K562 (cell line): ENCODE data around the gene CDK14. TPM values are rescaled to one million over a fixed set of nuclear protein-coding genes. Genes with fewer than 3 reads are reported as not detected.

Source experiments
- ATAC-seq: fragments of 200-7000 bp; cut with Tn5 transposase; 3 replicates; pipeline ENCODE4 v1.9.1; 2020; ENCODE audit warnings: moderate library complexity
- BruUV-seq: library from RNA; stranded (reverse); fragments of 400-500 nt; replicated peaks from 2 replicates; lab custom pipeline; 2021; lab: Mats Ljungman, UMichigan
- CTCF ChIA-PET: fragments of 300-600 bp; formaldehyde crosslinking; extraction: SDS; loops from one replicate; lab custom pipeline; 2021; ENCODE audit warnings: low intra/inter-chr PET ratio; lab: Yijun Ruan, JAX
- POLR2A ChIA-PET: fragments of 300-600, 350-650 bp; sonication (Branson Sonifier 250); formaldehyde crosslinking; extraction: SDS; loops from one replicate; lab custom pipeline; 2021; ENCODE audit warnings: antibody characterized with exemption, inconsistent platforms; lab: Yijun Ruan, JAX
- DNase-seq, 4 experiments: peaks; one replicate each; pipeline versions ENCODE4 v3.0.0 to v3.0.0-alpha.2; 2011 to 2018; ENCODE audit warnings: low spot score in 3 of 4, mixed read lengths in 3 of 4; ENCODE audit errors: extremely low read depth in 1 of 4
- FAIRE-seq: peaks from 2 replicates; lab custom pipeline; 2011; peaks lifted over from hg19 to GRCh38; lab: Jason Lieb, UNC
- H2AFZ ChIP-seq: 2 replicates; pipeline ENCODE4 v1.6.0; 2011; ENCODE audit warnings: low read depth, low read length, control low read depth, inconsistent platforms
- H3K27ac ChIP-seq: fragments of 200-600 bp; 3 replicates; pipeline ENCODE4 v1.8.0; 2011; ENCODE audit warnings: low read depth, mild to moderate bottlenecking, control low read depth, inconsistent platforms, low read length, moderate library complexity, mixed read lengths; ENCODE audit errors: extremely low read depth
- H3K27me3 ChIP-seq, 2 experiments: fragments of 300-600 bp in 1 of 2; 2 replicates in 1 of 2; 3 replicates in 1 of 2; pipeline versions ENCODE4 v1.6.0 to v1.8.0; 2011; ENCODE audit warnings: inconsistent platforms in 2 of 2, low read length in 2 of 2, mild to moderate bottlenecking in 1 of 2, mixed read lengths in 1 of 2, moderate library complexity in 1 of 2; ENCODE audit not compliant: control insufficient read depth in 2 of 2, insufficient read depth in 2 of 2
- H3K36me3 ChIP-seq: fragments of 300-600 bp; 3 replicates; pipeline ENCODE4 v1.8.0; 2011; ENCODE audit warnings: mild to moderate bottlenecking, low read length, inconsistent platforms; ENCODE audit not compliant: control insufficient read depth, insufficient read depth
- H3K4me1 ChIP-seq, 2 experiments: fragments of 200-600 bp in 1 of 2; replicated peaks in 1 of 2; 2 replicates in 1 of 2; 3 replicates in 1 of 2; pipeline versions ENCODE4 v1.5.1 to v1.8.0; 2011; ENCODE audit warnings: inconsistent platforms in 2 of 2, low read length in 2 of 2, mild to moderate bottlenecking in 1 of 2, mixed read lengths in 1 of 2, moderate library complexity in 1 of 2; ENCODE audit not compliant: control insufficient read depth in 2 of 2, insufficient read depth in 2 of 2
- H3K4me2 ChIP-seq: 2 replicates; pipeline ENCODE4 v1.6.1; 2011; ENCODE audit warnings: low read length, control low read depth, inconsistent platforms, mixed read lengths; ENCODE audit not compliant: insufficient read depth
- H3K4me3 ChIP-seq: fragments of 200-600 bp; sonication (generic), shearing (Covaris generic); 2 replicates; pipeline ENCODE4 v1.5.1; 2016; ENCODE audit warnings: control low read depth, inconsistent platforms
- H3K79me2 ChIP-seq: fragments of 200-600 bp; 3 replicates; pipeline ENCODE4 v1.8.0; 2011; ENCODE audit warnings: low read length, inconsistent platforms; ENCODE audit not compliant: control insufficient read depth, insufficient read depth
- H3K9ac ChIP-seq, 2 experiments: 2 replicates each; pipeline versions ENCODE4 v1.6.0 to v1.6.1; 2011; ENCODE audit warnings: low read depth in 2 of 2, low read length in 2 of 2, control low read depth in 1 of 2, inconsistent platforms in 1 of 2, mild to moderate bottlenecking in 1 of 2, mixed read lengths in 1 of 2; ENCODE audit not compliant: insufficient read depth in 1 of 2
- H3K9me1 ChIP-seq: one replicate; pipeline ENCODE4 v1.6.0; 2011; ENCODE audit warnings: inconsistent platforms, mild to moderate bottlenecking, low read length, moderate library complexity; ENCODE audit not compliant: control insufficient read depth, insufficient read depth
- H3K9me3 ChIP-seq: replicated peaks from 2 replicates; pipeline ENCODE4 v1.5.1; 2011; ENCODE audit warnings: low read depth, low read length, inconsistent platforms; ENCODE audit not compliant: control insufficient read depth, insufficient read depth
- H4K20me1 ChIP-seq: replicated peaks from 2 replicates; pipeline ENCODE4 v1.6.1; 2011; ENCODE audit warnings: low read length, inconsistent platforms, mixed read lengths; ENCODE audit not compliant: control insufficient read depth, insufficient read depth
- DLX4 ChIP-seq: fragments of 250-450 bp; sonication (Bioruptor Pico); IDR thresholded peaks from 2 replicates; pipeline ENCODE4 v1.6.1; 2021; ENCODE audit warnings: mild to moderate bottlenecking
- FOXJ2 ChIP-seq: fragments of 200-800 bp; sonication (Bioruptor generic); IDR thresholded peaks from 2 replicates; pipeline ENCODE4 v1.6.1; 2016; ENCODE audit warnings: missing genetic modification characterization, missing compliant biosample characterization
- GABPB2 ChIP-seq: fragments of 250-450 bp; sonication (Bioruptor Pico); conservative IDR thresholded peaks from 2 replicates; pipeline ENCODE4 v1.5.1; 2021; ENCODE audit warnings: mild to moderate bottlenecking
- HCFC1 ChIP-seq: IDR thresholded peaks from 2 replicates; pipeline ENCODE4 v1.6.1; 2012; ENCODE audit warnings: low read depth, low read length, improper control_type of control experiment
- MTA1 ChIP-seq: fragments of 450-650 bp; IDR thresholded peaks from 2 replicates; pipeline ENCODE4 v1.6.1; 2017; ENCODE audit warnings: borderline replicate concordance
- RBBP5 ChIP-seq: fragments of 200-600 bp; sonication (generic); IDR thresholded peaks from 2 replicates; pipeline ENCODE4 v1.6.1; 2012; ENCODE audit warnings: borderline replicate concordance, mild to moderate bottlenecking, low read length, control low read depth, inconsistent platforms; ENCODE audit not compliant: insufficient read depth, poor library complexity, severe bottlenecking
- RCOR1 ChIP-seq, 2 experiments: IDR thresholded peaks; 2 replicates each; pipeline ENCODE4 v1.6.1; 2012; ENCODE audit warnings: low read depth in 2 of 2, low read length in 2 of 2, borderline replicate concordance in 1 of 2, improper control_type of control experiment in 1 of 2
- STAT5B ChIP-seq: fragments of 250-450 bp; sonication (Bioruptor Pico); IDR thresholded peaks from 2 replicates; pipeline ENCODE4 v1.8.0; 2021; ENCODE audit warnings: mild to moderate bottlenecking, inconsistent platforms
- TFAM ChIP-seq: fragments of 250-450 bp; sonication (Bioruptor Pico); conservative IDR thresholded peaks from 2 replicates; pipeline ENCODE4 v1.5.0; 2021; ENCODE audit warnings: mild to moderate bottlenecking, moderate library complexity
- XRCC5 ChIP-seq: fragments of 200-400 bp; formaldehyde crosslinking; IDR thresholded peaks from 2 replicates; pipeline ENCODE4 v1.6.1; 2017; ENCODE audit warnings: low read depth, mild to moderate bottlenecking, low read length
- ZBTB5 ChIP-seq: fragments of 450-650 bp; IDR thresholded peaks from 2 replicates; pipeline ENCODE4 v1.6.1; 2017; ENCODE audit warnings: antibody characterized with exemption
- WGBS: fragments of 100-300 bp; shearing (Covaris generic); methylation state at CpG from one replicate; pipeline ENCODE4 v1.1.6; 2016; ENCODE audit warnings: low coverage, mixed read lengths; ENCODE audit not compliant: insufficient coverage; ENCODE audit errors: missing lambda C conversion rate; 5-methylcytosine and 5-hydroxymethylcytosine counted together
- in situ Hi-C: fragments of 300-500 bp; cut with MboI; formaldehyde crosslinking; loops from 4 replicates; pipeline ENCODE4 v1.15.0; 2018; ENCODE audit warnings: inconsistent platforms, mixed read lengths
- intact Hi-C: fragments of 100-400 bp; cut with micrococcal nuclease; formaldehyde crosslinking; loops from 2 replicates; pipeline ENCODE4 v1.14.2; 2022
- polyA plus RNA-seq, 8 experiments: library from polyadenylated mRNA; depleted of rRNA in 4 of 8; stranded (reverse) in 5 of 8; unstranded in 3 of 8; fragments of >200 nt; fragmentation: Nextera tagmentation in 2 of 8; fragmentation: Illumina TruSeq in 1 of 8; extraction: Ambion mirVana in 2 of 8; extraction: Trizol in 1 of 8; gene quantifications; 2 replicates each; pipeline versions ENCODE4 v1.2.1 to v1.2.3, GENCODE V29; 2011 to 2014; ENCODE audit warnings: inconsistent platforms in 1 of 8, missing spikeins in 1 of 8
- total RNA-seq, 7 experiments: library from RNA; depleted of rRNA in 6 of 7; stranded (reverse); fragments of >200 nt in 6 of 7; fragmentation: Illumina TruSeq in 2 of 7; extraction: Trizol in 2 of 7; gene quantifications; 2 replicates each; pipeline versions ENCODE4 v1.2.1 to v1.2.3, GENCODE V29; 2011 to 2021; ENCODE audit warnings: low replicate concordance in 1 of 7

The CDK14 gene
- total and polyA plus RNA-seq, 9 of the 15 experiments (the other 6 are each of a cell fraction or from before 2014, with no cell fraction given), result 0.03 to 0.91 (median 0.16) TPM

DNA sequence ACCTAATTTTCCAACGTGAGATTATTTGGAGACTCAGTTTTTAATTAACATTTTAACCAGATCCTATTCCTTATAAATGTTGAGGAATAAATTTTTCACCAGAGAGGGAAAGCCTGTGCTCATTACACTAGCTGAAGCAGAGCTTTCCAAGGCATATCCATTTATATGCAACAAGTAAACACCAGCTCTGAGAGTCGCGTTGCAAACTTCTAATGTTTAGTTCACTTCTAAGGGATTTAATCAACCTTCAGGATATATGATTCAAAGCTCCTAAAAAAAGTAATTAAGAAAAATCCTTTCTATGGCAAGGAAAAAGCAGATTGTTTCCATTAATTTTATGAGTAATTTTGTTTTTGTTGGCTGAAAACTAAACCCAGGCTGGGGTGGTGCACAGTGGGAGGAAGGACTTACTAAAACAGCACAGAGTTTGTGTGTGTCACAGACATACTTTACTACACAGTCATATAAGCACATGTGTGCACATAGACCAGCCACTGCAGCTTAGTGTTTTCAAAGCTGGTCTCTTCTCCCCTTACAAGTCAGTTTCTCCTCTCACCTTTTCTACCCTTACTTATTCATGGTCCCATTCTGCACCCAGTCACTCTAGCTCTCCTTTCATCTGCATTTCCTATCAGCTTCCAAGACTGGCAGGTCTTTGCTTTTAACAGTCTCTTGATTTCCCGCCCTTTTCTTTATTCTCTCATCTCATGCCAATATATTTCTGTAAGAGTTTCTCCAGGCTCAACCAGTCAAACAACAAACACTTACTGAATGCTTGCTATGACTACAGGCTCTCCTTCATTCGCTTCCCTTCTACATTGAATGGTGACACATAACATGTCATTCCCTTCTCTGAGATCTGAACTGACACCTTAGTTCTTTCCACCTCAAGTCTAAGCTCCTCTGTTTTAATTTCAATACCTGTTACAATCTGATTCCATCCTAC lies 587.0 kb downstream of the CDK14 start:
- no peak overlapping the region for H3K9ac ChIP-seq
- H3K27me3 ChIP-seq, result peaks cover 0 to 4% of the 10 kb centered on the region in 2 experiments; a peak in 2 of 5 replicates
- 0% methylated on average over 5 of the region's 5 CpGs for WGBS
- H3K9me3 ChIP-seq, result no peaks in the 10 kb centered on the region
- no peak overlapping the region for H2AFZ ChIP-seq
- ChIA-PET POLR2A (interaction anchor here (0.6 kb wide), 2 partner anchors 45 to 71 kb away, joined by 3 read pairs; no protein-coding TSS in a partner anchor), CTCF (interaction anchor here (0.6 kb wide), 1 partner anchor 13 kb away, joined by 4 read pairs; no protein-coding TSS in a partner anchor)
- no peaks in the 10 kb centered on the region for H3K4me1 ChIP-seq
- no peaks in the 10 kb centered on the region for H3K79me2 ChIP-seq
- DNase-seq (no peak), FAIRE-seq (no peak), ATAC-seq (no peak)
- no peak for TF ChIP-seq STAT5B (CRISPR knock-in tag)
- no peak for TF ChIP-seq TFAM (CRISPR knock-in tag)
- no peak for TF ChIP-seq FOXJ2
- no peak for TF ChIP-seq ZBTB5
- TF ChIP-seq XRCC5, result no peak
- TF ChIP-seq HCFC1, result no peak
- no peak for TF ChIP-seq GABPB2
- TF ChIP-seq MTA1, result no peak
- TF ChIP-seq RCOR1 (IDR thresholded peaks at IDR 0.05; ENCODE audit: borderline replicate concordance in 1 of 2, low read depth in 2 of 2, low read length in 2 of 2), result no peak
- TF ChIP-seq RBBP5, result no peak
- TF ChIP-seq DLX4 (CRISPR knock-in tag), result no peak
- no peaks in the 10 kb centered on the region for H3K36me3 ChIP-seq
- no TSS peak for BruUV-seq
- H4K20me1 ChIP-seq, result no peaks in the 10 kb centered on the region
- intact Hi-C loops, result no loop called here
- no peak overlapping the region for H3K27ac ChIP-seq
- in situ Hi-C loops, result no loop called here
- no peak overlapping the region for H3K4me3 ChIP-seq
- H3K9me1 ChIP-seq, result no peaks in the 10 kb centered on the region
- no peak overlapping the region for H3K4me2 ChIP-seq
